Smooth muscle cell (in vitro differentiated cells): Measurements from ENCODE around the gene RLF. TPM values are rescaled to one million over a fixed set of nuclear protein-coding genes. Genes with fewer than 3 reads are reported as not detected.

Experiments
- DNase-seq: peaks from one replicate; lab custom pipeline; 2025; ENCODE audit not compliant: unreplicated experiment; lab: John Stamatoyannopoulos, UW
- H2AFZ ChIP-seq: fragments of 200-600 bp; sonication (generic); 2 replicates; pipeline ENCODE4 v1.6.0; 2016; ENCODE audit warnings: antibody characterized with exemption, low read depth, mild to moderate bottlenecking
- H3F3A ChIP-seq: fragments of 200-600 bp; sonication (generic); 2 replicates; pipeline ENCODE4 v1.6.0; 2017; ENCODE audit warnings: antibody characterized with exemption, low read depth
- H3K27ac ChIP-seq: fragments of 200-600 bp; sonication (generic); 2 replicates; pipeline ENCODE4 v1.5.1; 2016; ENCODE audit warnings: low read depth, mild to moderate bottlenecking
- H3K27me3 ChIP-seq: fragments of 200-600 bp; sonication (generic); 2 replicates; pipeline ENCODE4 v1.6.1; 2016; ENCODE audit warnings: low read depth, mild to moderate bottlenecking
- H3K36me3 ChIP-seq: fragments of 200-600 bp; sonication (generic); 2 replicates; pipeline ENCODE4 v1.5.1; 2016; ENCODE audit warnings: low read depth
- H3K4me1 ChIP-seq: fragments of 200-600 bp; sonication (generic); 2 replicates; pipeline ENCODE4 v1.5.1; 2016; ENCODE audit warnings: low read depth
- H3K4me2 ChIP-seq: fragments of 200-600 bp; sonication (generic); 2 replicates; pipeline ENCODE4 v1.6.0; 2016; ENCODE audit warnings: mild to moderate bottlenecking
- H3K4me3 ChIP-seq: fragments of 200-600 bp; sonication (generic); 2 replicates; pipeline ENCODE4 v1.5.1; 2016; ENCODE audit warnings: mild to moderate bottlenecking
- H3K79me2 ChIP-seq: fragments of 200-600 bp; sonication (generic); 2 replicates; pipeline ENCODE4 v1.6.0; 2016; ENCODE audit warnings: low read depth, mild to moderate bottlenecking
- H3K9ac ChIP-seq: fragments of 200-600 bp; sonication (generic); 2 replicates; pipeline ENCODE4 v1.6.0; 2016; ENCODE audit warnings: low read depth
- H3K9me3 ChIP-seq: fragments of 200-600 bp; sonication (generic); replicated peaks from 2 replicates; pipeline ENCODE4 v1.5.1; 2016; ENCODE audit warnings: low read depth
- H4K20me1 ChIP-seq: fragments of 200-600 bp; sonication (generic); 2 replicates; pipeline ENCODE4 v1.6.0; 2016; ENCODE audit warnings: low read depth
- WGBS: methylation state at CpG from one replicate; pipeline ENCODE4 v1.1.7; 2016; ENCODE audit warnings: low lambda C conversion rate; 5-methylcytosine and 5-hydroxymethylcytosine counted together
- polyA plus RNA-seq: library from polyadenylated mRNA; unstranded; fragments of >200 nt; fragmentation: Nextera tagmentation; extraction: Ambion mirVana; gene quantifications from 2 replicates; pipeline ENCODE4 v1.2.1, GENCODE V29; 2016
- total RNA-seq: library from RNA; depleted of rRNA; stranded (reverse); fragments of >200 nt; gene quantifications from 2 replicates; pipeline ENCODE4 v1.2.3, GENCODE V29; 2014
- TF ChIP-seq, protein P1 (sequence below): fragments of 200-600 bp; sonication (generic); IDR thresholded peaks from 2 replicates; pipeline ENCODE4 v1.5.1; 2017; ENCODE audit warnings: borderline replicate concordance, mild to moderate bottlenecking, antibody characterized with exemption; ENCODE audit not compliant: insufficient read depth, poor library complexity, severe bottlenecking

RLF gene
- total and polyA plus RNA-seq, 2 experiments from 2014 or later: 8.2 to 35.2 TPM

DNA sequence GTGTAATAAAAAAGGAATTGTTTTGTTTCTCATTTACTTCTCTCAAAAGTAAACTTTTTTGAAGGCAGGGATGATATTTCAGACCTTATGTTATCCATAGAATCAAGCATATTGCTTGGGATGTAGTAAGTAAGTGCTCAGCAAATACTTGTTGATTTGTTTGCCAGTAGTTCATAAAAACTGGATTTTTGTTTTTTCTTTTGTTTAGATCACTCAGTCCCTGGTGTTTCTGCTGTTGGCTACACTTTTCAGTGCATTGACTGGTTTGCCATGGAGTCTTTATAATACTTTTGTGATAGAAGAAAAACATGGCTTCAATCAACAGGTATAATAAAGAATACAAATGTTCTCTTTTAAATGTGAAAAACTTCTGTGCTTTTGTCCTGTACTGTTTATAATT is 107.0 kb downstream of the RLF start:
- Histone ChIP-seq H4K20me1 (peaks cover 15% of the 10 kb centered on the region), H3K4me2 (no peak overlapping the region), H3K27me3 (no peaks in the 10 kb centered on the region), H3K27ac (no peak overlapping the region), H3K4me3 (no peak overlapping the region), H3K4me1 (no peaks in the 10 kb centered on the region), H3K79me2 (peaks cover 8% of the 10 kb centered on the region), H3K9me3 (no peaks in the 10 kb centered on the region), H2AFZ (no peak overlapping the region), H3K9ac (no peak overlapping the region), H3K36me3 (peaks cover 20% of the 10 kb centered on the region), H3F3A (no peaks in the 10 kb centered on the region)
- TF ChIP-seq, protein P1, sequence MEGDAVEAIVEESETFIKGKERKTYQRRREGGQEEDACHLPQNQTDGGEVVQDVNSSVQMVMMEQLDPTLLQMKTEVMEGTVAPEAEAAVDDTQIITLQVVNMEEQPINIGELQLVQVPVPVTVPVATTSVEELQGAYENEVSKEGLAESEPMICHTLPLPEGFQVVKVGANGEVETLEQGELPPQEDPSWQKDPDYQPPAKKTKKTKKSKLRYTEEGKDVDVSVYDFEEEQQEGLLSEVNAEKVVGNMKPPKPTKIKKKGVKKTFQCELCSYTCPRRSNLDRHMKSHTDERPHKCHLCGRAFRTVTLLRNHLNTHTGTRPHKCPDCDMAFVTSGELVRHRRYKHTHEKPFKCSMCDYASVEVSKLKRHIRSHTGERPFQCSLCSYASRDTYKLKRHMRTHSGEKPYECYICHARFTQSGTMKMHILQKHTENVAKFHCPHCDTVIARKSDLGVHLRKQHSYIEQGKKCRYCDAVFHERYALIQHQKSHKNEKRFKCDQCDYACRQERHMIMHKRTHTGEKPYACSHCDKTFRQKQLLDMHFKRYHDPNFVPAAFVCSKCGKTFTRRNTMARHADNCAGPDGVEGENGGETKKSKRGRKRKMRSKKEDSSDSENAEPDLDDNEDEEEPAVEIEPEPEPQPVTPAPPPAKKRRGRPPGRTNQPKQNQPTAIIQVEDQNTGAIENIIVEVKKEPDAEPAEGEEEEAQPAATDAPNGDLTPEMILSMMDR: no peak
- DNase-seq: no peak

- H3F3A ChIP-seq: no peaks in the 10 kb centered on the region
- DNase-seq: no peak
- H4K20me1 ChIP-seq: peaks cover 16% of the 10 kb centered on the region
- no peak overlapping the region for H2AFZ ChIP-seq
- H3K4me3 ChIP-seq: no peak overlapping the region
- TF ChIP-seq, protein P1: no peak
- no peaks in the 10 kb centered on the region for H3K27me3 ChIP-seq
- no peak overlapping the region for H3K4me2 ChIP-seq
- WGBS: 59% methylated on average over 3 of the region's 3 CpGs
- H3K27ac ChIP-seq: no peak overlapping the region
- no peak overlapping the region for H3K9ac ChIP-seq
- H3K9me3 ChIP-seq: no peaks in the 10 kb centered on the region
- no peaks in the 10 kb centered on the region for H3K4me1 ChIP-seq
- H3K36me3 ChIP-seq: peaks cover 20% of the 10 kb centered on the region
- peaks cover 7% of the 10 kb centered on the region for H3K79me2 ChIP-seq
Observed at GRCh38 chr1:40270152-40270834, 109.1 kb downstream of the RLF start.

- H3K9me3 ChIP-seq: no peaks in the 10 kb centered on the region
- no peaks in the 10 kb centered on the region for H3K4me1 ChIP-seq
- TF ChIP-seq, protein P1: no peak
- H3F3A ChIP-seq: no peaks in the 10 kb centered on the region
- H3K9ac ChIP-seq: no peak overlapping the region
- H2AFZ ChIP-seq: no peak overlapping the region
- H3K36me3 ChIP-seq: peaks cover 18% of the 10 kb centered on the region
- no peaks in the 10 kb centered on the region for H3K27me3 ChIP-seq
- no peak overlapping the region for H3K4me3 ChIP-seq
- H3K27ac ChIP-seq: no peak overlapping the region
- WGBS: 96% methylated on average over 3 of the region's 3 CpGs
- H3K79me2 ChIP-seq: peaks cover 2% of the 10 kb centered on the region
- no peak overlapping the region for H3K4me2 ChIP-seq
- peaks cover 7% of the 10 kb centered on the region for H4K20me1 ChIP-seq
- no peak for DNase-seq
Observed at GRCh38 chr1:40272653-40273213, 111.5 kb downstream of the RLF start.
